T-helper 2 cell treated with Interferon-gamma antibody and Interleukin-4, amounts not matched to agents 5 μg/mL and 100 μg/mL, for 36 hours (primary cell): ENCODE data around the gene SV2C.

Experiments used
- DNase-seq: peaks from one replicate; pipeline ENCODE4 v3.0.0; 2021; ENCODE audit warnings: low spot score
- H3K27ac Mint-ChIP-seq: one replicate; pipeline ENCODE4 v1.8.0; 2021; ENCODE audit warnings: mild to moderate bottlenecking, mixed read lengths
- H3K27me3 Mint-ChIP-seq: one replicate; pipeline ENCODE4 v1.8.0; 2021; ENCODE audit warnings: low read depth, mixed read lengths
- H3K36me3 Mint-ChIP-seq: one replicate; pipeline ENCODE4 v1.8.0; 2021; ENCODE audit warnings: low read depth, mixed read lengths
- H3K4me1 Mint-ChIP-seq: one replicate; pipeline ENCODE4 v1.8.0; 2021; ENCODE audit warnings: low read depth, mixed read lengths
- H3K4me3 Mint-ChIP-seq: one replicate; pipeline ENCODE4 v1.8.0; 2022; ENCODE audit warnings: mild to moderate bottlenecking, moderate library complexity, mixed read lengths
- H3K9me3 Mint-ChIP-seq: one replicate; pipeline ENCODE4 v1.8.0; 2021; ENCODE audit warnings: mixed read lengths

Gene SV2C

GRCh38 chr5:76192837-76193236 is 109.7 kb downstream of the SV2C start:
- peaks cover 25% of the 10 kb centered on the region for H3K27me3 Mint-ChIP-seq
- no peak for DNase-seq
- no peak overlapping the region for H3K27ac Mint-ChIP-seq
- no peaks in the 10 kb centered on the region for H3K4me1 Mint-ChIP-seq
- no peaks in the 10 kb centered on the region for H3K9me3 Mint-ChIP-seq
- no peaks in the 10 kb centered on the region for H3K36me3 Mint-ChIP-seq
- no peak overlapping the region for H3K4me3 Mint-ChIP-seq

DNA sequence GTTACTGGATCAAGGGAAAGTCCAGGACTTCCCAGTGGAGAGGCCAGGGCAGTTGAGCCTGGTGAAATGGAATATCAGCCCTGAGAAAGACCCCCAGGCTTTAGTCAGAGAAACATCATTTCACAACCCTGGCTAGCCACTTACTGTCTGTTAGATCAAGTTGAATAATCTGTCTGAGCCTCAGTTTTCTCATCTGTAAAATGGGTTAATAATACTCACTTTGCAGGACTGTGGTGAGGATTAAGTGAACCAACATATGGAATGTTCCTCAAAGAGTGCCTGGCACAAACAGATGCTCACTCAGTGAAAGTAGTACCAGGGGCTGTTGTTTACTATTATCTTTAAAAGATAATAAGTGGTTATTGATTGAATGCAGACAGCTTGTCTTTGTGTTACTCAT is 110.5 kb downstream of the SV2C start:
- Mint-ChIP-seq H3K27me3 (peaks cover 25% of the 10 kb centered on the region), H3K4me3 (no peak overlapping the region), H3K27ac (no peak overlapping the region), H3K4me1 (no peaks in the 10 kb centered on the region), H3K9me3 (no peaks in the 10 kb centered on the region), H3K36me3 (no peaks in the 10 kb centered on the region)
- no peak for DNase-seq

DNA sequence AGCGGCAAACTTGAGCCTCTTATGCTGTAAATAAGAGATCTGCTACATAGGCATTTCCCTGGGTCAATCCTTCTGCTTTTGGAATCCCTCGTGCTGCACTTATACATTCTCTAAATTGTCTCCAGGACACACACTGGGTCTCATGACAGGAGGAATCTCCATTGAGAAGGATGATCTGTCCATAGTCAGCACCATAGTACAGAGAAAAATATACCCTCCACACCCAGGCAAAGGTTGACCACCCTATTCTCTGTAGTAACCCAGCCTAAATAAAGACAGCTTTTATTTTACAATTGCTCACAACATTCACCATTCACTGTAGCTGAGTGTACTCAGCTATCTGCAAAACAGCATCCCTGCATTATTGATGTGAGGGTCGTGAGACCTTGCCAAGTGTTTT is 111.2 kb downstream of the SV2C start:
- H3K27me3 Mint-ChIP-seq = peaks cover 23% of the 10 kb centered on the region
- no peaks in the 10 kb centered on the region for H3K4me1 Mint-ChIP-seq
- DNase-seq = no peak
- H3K36me3 Mint-ChIP-seq = no peaks in the 10 kb centered on the region
- H3K27ac Mint-ChIP-seq = no peak overlapping the region
- no peak overlapping the region for H3K4me3 Mint-ChIP-seq
- H3K9me3 Mint-ChIP-seq = no peaks in the 10 kb centered on the region

DNA sequence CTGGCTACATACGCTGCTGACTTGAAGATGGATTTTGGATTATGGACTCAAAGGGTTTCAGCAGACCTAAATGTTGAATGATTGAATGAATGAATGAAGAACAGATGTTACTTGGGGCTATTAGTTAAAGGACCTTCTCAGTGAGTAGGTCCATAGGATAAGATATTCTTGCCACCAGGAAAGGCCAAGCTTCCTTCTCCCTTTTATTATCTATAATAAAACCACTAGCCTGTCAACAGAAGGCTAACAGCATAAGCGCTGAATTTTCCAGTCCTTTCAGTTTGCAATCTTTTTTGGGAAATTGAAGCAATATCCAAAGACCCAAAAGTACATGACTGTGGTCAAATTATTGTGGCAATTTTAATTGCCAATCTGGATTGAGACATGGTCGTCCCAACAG is 113.3 kb downstream of the SV2C start:
- no peaks in the 10 kb centered on the region for H3K4me1 Mint-ChIP-seq
- peaks cover 25% of the 10 kb centered on the region for H3K27me3 Mint-ChIP-seq
- no peak for DNase-seq
- H3K9me3 Mint-ChIP-seq = no peaks in the 10 kb centered on the region
- H3K27ac Mint-ChIP-seq = no peak overlapping the region
- no peak overlapping the region for H3K4me3 Mint-ChIP-seq
- H3K36me3 Mint-ChIP-seq = no peaks in the 10 kb centered on the region

- DNase-seq = no peak
- no peak overlapping the region for H3K4me3 Mint-ChIP-seq
- no peaks in the 10 kb centered on the region for H3K9me3 Mint-ChIP-seq
- H3K36me3 Mint-ChIP-seq = no peaks in the 10 kb centered on the region
- peaks cover 25% of the 10 kb centered on the region for H3K27me3 Mint-ChIP-seq
- H3K27ac Mint-ChIP-seq = no peak overlapping the region
- H3K4me1 Mint-ChIP-seq = no peaks in the 10 kb centered on the region
Observed at GRCh38 chr5:76196886-76197489, 113.8 kb downstream of the SV2C start.

DNA sequence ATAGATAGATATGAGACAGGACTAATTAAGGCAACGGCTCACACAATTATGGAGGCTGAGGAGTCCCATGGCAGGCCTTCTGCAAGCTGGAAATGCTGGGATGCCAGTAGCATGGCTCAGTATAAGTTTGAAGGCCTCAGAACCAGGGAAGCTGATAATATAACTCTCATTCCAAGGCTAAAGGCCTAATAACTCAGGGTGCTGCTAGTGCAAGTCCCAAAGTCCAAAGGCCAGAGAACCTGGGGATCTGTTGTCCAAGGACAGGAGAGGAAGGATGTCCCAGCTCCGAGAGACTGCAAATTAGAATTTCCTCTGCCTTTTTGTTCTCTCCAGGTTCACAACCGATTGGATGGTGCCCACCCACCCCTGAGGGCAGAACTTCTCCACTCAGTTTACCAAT is 114.5 kb downstream of the SV2C start:
- no peaks in the 10 kb centered on the region for H3K36me3 Mint-ChIP-seq
- H3K27me3 Mint-ChIP-seq = peaks cover 25% of the 10 kb centered on the region
- H3K9me3 Mint-ChIP-seq = no peaks in the 10 kb centered on the region
- DNase-seq = no peak
- H3K4me3 Mint-ChIP-seq = no peak overlapping the region
- no peaks in the 10 kb centered on the region for H3K4me1 Mint-ChIP-seq
- H3K27ac Mint-ChIP-seq = no peak overlapping the region

DNA sequence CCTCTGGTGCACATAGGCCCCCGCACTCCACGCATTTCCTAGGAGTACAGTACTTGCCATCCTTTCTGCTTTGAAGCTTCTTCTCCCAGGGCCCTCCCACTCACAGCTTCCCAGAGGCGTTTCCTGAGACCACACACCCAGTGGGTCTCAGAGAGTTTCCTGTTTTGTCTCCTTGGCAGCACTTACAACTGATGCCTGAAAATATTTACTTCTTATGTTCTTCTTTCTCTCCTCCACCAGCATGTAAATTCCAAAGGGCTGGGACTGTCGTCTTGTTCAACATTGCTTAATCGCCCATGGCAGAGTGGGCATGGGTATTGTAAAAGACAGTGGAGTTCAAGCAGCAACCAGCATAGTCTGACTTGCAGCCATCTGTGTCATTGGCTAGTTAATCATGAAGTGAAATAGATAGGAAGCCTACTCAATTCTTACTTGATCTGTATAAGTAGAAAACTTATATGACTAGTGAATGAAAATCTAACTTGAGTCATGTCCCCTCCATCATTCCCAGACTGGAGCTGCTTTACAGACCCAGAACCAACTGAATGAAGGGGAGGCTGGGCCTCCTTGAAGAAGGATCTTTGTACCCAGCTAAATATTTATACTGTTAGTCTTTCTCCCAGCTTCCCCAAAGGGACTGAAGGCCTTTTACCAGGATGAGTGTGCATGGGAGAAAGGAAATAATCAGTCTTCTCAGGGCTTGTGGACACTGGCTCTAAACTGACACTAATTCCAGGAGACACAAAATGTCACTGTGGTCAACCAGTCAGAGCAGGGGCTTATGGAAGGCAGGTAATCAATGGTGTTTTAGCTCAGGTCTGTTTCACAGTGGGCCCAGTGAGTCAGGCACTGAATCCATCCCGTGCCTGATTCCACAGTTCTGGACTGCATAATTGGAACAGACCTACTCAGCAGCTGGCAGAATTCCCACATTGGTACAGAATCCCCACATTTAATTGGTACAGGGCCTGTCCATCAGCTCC is 116.4 kb downstream of the SV2C start:
- H3K27ac Mint-ChIP-seq = no peak overlapping the region
- no peak overlapping the region for H3K4me3 Mint-ChIP-seq
- H3K36me3 Mint-ChIP-seq = no peaks in the 10 kb centered on the region
- peaks cover 22% of the 10 kb centered on the region for H3K27me3 Mint-ChIP-seq
- DNase-seq = no peak
- no peaks in the 10 kb centered on the region for H3K4me1 Mint-ChIP-seq
- no peaks in the 10 kb centered on the region for H3K9me3 Mint-ChIP-seq

GRCh38 chr5:76202182-76202581 is 119.0 kb downstream of the SV2C start:
- Mint-ChIP-seq H3K9me3 (no peaks in the 10 kb centered on the region), H3K4me3 (no peak overlapping the region), H3K27ac (no peak overlapping the region), H3K36me3 (no peaks in the 10 kb centered on the region), H3K27me3 (peaks cover 24% of the 10 kb centered on the region), H3K4me1 (no peaks in the 10 kb centered on the region)
- no peak for DNase-seq

- Mint-ChIP-seq H3K4me3 (no peak overlapping the region), H3K9me3 (no peaks in the 10 kb centered on the region), H3K36me3 (no peaks in the 10 kb centered on the region), H3K27me3 (peaks cover 27% of the 10 kb centered on the region), H3K4me1 (no peaks in the 10 kb centered on the region), H3K27ac (no peak overlapping the region)
- no peak for DNase-seq
Observed at GRCh38 chr5:76204191-76204590, 121.0 kb downstream of the SV2C start.

- peaks cover 27% of the 10 kb centered on the region for H3K27me3 Mint-ChIP-seq
- H3K4me3 Mint-ChIP-seq = no peak overlapping the region
- no peak overlapping the region for H3K27ac Mint-ChIP-seq
- peaks cover 2% of the 10 kb centered on the region for H3K9me3 Mint-ChIP-seq
- no peaks in the 10 kb centered on the region for H3K36me3 Mint-ChIP-seq
- no peak for DNase-seq
- no peaks in the 10 kb centered on the region for H3K4me1 Mint-ChIP-seq
Observed at GRCh38 chr5:76204713-76205112, 121.5 kb downstream of the SV2C start.

DNA sequence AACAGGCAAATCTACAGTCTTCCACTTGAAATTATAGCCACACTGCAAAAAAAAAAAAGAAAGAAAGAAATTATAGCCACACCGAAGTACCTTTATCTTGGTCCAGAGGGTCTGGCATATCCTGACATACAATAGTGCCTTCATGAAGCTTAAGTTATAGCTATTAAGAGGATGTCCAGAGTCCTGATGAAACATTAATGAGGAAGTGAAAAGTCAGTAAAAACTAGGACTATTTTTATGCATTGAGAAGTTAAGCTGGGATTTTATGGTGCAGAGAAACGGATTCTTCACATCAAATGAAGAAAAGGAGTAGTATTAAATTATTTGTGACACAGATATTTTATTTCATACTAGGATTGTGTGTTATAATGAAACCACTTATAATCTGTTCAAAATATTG is 123.9 kb downstream of the SV2C start:
- no peak for DNase-seq

DNA sequence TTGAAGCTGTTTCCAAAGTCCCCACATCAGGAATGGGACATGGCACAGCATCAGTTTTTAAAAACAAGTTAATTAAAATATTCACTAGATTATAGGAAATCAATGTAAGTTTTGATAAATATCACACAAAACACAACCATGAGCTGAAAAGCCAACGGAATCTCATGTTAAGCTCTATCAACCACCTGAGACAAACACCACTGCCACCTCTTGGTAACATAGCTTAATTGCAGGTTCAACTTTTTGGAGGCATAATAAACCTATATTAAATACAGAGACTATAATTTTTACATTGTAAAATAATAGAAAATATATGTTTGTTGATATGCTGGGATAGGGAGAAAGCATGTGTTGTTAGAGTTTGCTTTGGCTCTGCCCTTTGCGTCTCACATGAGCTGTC is 126.1 kb downstream of the SV2C start:
- no peaks in the 10 kb centered on the region for H3K36me3 Mint-ChIP-seq

More for the DNA sequence above, 123.9 kb downstream of the SV2C start:
- Mint-ChIP-seq H3K36me3 (no peaks in the 10 kb centered on the region), H3K9me3 (peaks cover 8% of the 10 kb centered on the region), H3K27me3 (peaks cover 23% of the 10 kb centered on the region), H3K4me3 (no peak overlapping the region), H3K27ac (no peak overlapping the region), H3K4me1 (no peaks in the 10 kb centered on the region)

DNA sequence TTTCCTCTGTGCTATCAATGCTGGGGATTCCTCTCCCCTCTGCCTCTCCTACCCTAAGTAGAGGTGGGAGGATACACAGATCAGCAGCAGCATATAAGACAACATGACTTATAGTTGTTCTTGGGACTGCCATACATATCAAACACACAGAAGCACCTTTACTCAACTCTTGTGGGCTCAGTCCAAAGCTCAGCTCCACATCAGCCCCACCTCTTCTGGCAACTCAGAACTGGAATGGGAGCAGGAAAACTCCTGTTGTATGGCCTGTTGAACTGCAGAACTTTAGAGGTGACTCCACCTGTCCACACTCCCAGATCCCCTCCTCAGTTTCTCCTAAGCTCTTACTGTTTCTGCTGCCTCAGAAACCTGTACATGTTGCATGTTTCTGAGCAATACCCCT is 127.8 kb downstream of the SV2C start:
- no peak for DNase-seq
- peaks cover 8% of the 10 kb centered on the region for H3K9me3 Mint-ChIP-seq
- no peaks in the 10 kb centered on the region for H3K36me3 Mint-ChIP-seq
- H3K4me1 Mint-ChIP-seq = no peaks in the 10 kb centered on the region
- peaks cover 26% of the 10 kb centered on the region for H3K27me3 Mint-ChIP-seq
- H3K4me3 Mint-ChIP-seq = no peak overlapping the region
- no peak overlapping the region for H3K27ac Mint-ChIP-seq

More for the DNA sequence above, 126.1 kb downstream of the SV2C start:
- no peak for DNase-seq
- no peaks in the 10 kb centered on the region for H3K4me1 Mint-ChIP-seq
- H3K27ac Mint-ChIP-seq = no peak overlapping the region
- H3K27me3 Mint-ChIP-seq = peaks cover 30% of the 10 kb centered on the region
- no peak overlapping the region for H3K4me3 Mint-ChIP-seq
- H3K9me3 Mint-ChIP-seq = peaks cover 8% of the 10 kb centered on the region

GRCh38 chr5:76213858-76214257 is 130.7 kb downstream of the SV2C start:
- Mint-ChIP-seq H3K4me3 (no peak overlapping the region), H3K9me3 (peaks cover 8% of the 10 kb centered on the region), H3K36me3 (no peaks in the 10 kb centered on the region), H3K4me1 (no peaks in the 10 kb centered on the region), H3K27ac (no peak overlapping the region), H3K27me3 (peaks cover 12% of the 10 kb centered on the region)
- DNase-seq = no peak
